ENCODE data around the gene TUBGCP6. TPM values are rescaled to one million over a fixed set of nuclear protein-coding genes. Genes with fewer than 3 reads are reported as not detected.

The TUBGCP6 gene
- total RNA-seq, 2 donors from 2014 or later, result 56.3 to 117 TPM

DNA sequence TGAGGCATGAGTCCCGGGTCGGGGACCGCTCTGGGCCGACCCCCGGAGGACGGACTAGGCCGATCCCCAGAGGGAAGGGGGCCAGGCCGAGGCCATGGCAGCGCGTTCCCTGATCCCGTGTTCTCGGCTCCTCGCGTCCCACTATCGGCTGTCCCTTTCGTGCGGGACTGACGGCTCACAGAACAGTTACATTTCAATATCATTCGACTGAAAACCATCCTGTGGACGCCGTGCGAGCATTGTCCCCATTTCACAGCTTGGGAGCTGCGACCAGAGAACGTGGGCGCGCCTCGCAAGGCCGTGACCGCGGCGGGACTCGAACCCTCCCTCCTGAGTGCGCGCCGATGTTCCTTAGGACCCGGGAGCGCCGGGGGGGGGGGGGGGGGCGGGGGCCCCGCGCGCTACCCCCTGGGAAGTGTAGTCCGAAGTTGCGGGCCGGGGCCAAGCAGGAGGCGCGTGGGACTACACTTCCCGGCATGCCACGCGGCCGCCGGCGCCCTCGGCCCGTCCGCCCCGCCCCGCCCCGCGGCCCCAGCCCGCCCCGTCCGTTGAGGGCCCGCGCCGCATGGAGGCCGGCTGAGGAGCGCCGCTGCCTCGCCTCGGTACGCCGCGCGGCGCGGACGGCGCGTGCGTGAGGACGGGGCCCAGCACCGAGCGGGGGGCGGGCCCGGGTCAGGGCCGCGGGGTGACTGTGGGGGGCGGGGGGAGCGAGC, 59.3 kb downstream of the TUBGCP6 start, which contains the start of gene TRABD:
TSS of gene TRABD (plus strand) at position 539 of the 713 bp plus-strand sequence. CDS start 7,148 bp downstream, outside the sequence.
- Histone ChIP-seq H3K27ac (peak within 1 kb of the TSS; percentile 64 to 72), H3K4me1 (replicated peaks) (peaks cover 20% of the 10 kb centered on the region), H3K36me3 (no peaks in the 10 kb centered on the region), H3K4me3 (peak within 1 kb of the TSS; percentile 58 to 64), H3K27me3 (replicated peaks; ENCODE audit: insufficient read depth) (no peaks in the 10 kb centered on the region), H3K9me3 (no peaks in the 10 kb centered on the region)
- intact Hi-C loops (cut with DNase I), result no loop called here
- no peak for TF ChIP-seq POLR2AphosphoS5 (IDR thresholded peaks at IDR 0.05)
- TF ChIP-seq POLR2A (IDR thresholded peaks at IDR 0.05), result no peak
- TF ChIP-seq, protein P1, sequence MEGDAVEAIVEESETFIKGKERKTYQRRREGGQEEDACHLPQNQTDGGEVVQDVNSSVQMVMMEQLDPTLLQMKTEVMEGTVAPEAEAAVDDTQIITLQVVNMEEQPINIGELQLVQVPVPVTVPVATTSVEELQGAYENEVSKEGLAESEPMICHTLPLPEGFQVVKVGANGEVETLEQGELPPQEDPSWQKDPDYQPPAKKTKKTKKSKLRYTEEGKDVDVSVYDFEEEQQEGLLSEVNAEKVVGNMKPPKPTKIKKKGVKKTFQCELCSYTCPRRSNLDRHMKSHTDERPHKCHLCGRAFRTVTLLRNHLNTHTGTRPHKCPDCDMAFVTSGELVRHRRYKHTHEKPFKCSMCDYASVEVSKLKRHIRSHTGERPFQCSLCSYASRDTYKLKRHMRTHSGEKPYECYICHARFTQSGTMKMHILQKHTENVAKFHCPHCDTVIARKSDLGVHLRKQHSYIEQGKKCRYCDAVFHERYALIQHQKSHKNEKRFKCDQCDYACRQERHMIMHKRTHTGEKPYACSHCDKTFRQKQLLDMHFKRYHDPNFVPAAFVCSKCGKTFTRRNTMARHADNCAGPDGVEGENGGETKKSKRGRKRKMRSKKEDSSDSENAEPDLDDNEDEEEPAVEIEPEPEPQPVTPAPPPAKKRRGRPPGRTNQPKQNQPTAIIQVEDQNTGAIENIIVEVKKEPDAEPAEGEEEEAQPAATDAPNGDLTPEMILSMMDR (IDR thresholded peaks at IDR 0.05), result no peak
- WGBS, result 2% methylated on average over 28 of the region's 90 CpGs
- DNase-seq (ENCODE audit: low spot score), result peak; percentile 83

DNA sequence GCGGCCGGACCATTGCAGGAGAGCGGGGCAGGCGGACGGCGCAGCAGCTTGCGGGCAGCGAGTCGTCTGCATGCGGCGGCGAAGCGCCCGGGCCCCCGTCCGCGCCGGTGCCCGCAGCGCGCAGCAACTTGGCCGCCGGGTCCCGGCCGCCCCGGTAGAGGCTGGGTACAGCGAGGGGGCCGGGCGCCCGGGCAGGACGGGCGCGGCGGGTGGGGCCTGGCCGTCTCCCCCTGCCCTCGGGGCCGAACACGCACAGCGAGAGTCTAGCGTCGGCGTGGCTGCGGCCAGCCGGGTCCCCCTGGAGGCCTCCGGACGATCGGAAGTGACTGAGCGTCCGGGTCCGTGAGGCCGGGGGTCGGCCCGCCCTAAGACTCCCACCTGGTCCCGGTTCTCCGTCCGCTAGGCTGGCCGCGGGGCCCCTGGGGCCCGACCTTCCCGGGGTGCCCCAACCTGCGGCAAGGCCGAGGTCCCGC, 59.9 kb downstream of the TUBGCP6 start:
- Histone ChIP-seq H3K9me3 (no peaks in the 10 kb centered on the region), H3K27me3 (replicated peaks; ENCODE audit: insufficient read depth) (no peaks in the 10 kb centered on the region), H3K27ac (peak overlapping the region; percentile 32 to 60), H3K4me1 (replicated peaks) (peaks cover 16% of the 10 kb centered on the region), H3K36me3 (no peaks in the 10 kb centered on the region), H3K4me3 (peak overlapping the region; percentile 58 to 64)
- DNase-seq (ENCODE audit: low spot score), result no peak
- TF ChIP-seq POLR2A (IDR thresholded peaks at IDR 0.05) (no peak), POLR2AphosphoS5 (IDR thresholded peaks at IDR 0.05) (no peak)
- TF ChIP-seq, protein P1 (IDR thresholded peaks at IDR 0.05), result no peak
- WGBS, result 68% methylated on average over 14 of the region's 63 CpGs
- intact Hi-C loops (cut with DNase I), result no loop called here

DNA sequence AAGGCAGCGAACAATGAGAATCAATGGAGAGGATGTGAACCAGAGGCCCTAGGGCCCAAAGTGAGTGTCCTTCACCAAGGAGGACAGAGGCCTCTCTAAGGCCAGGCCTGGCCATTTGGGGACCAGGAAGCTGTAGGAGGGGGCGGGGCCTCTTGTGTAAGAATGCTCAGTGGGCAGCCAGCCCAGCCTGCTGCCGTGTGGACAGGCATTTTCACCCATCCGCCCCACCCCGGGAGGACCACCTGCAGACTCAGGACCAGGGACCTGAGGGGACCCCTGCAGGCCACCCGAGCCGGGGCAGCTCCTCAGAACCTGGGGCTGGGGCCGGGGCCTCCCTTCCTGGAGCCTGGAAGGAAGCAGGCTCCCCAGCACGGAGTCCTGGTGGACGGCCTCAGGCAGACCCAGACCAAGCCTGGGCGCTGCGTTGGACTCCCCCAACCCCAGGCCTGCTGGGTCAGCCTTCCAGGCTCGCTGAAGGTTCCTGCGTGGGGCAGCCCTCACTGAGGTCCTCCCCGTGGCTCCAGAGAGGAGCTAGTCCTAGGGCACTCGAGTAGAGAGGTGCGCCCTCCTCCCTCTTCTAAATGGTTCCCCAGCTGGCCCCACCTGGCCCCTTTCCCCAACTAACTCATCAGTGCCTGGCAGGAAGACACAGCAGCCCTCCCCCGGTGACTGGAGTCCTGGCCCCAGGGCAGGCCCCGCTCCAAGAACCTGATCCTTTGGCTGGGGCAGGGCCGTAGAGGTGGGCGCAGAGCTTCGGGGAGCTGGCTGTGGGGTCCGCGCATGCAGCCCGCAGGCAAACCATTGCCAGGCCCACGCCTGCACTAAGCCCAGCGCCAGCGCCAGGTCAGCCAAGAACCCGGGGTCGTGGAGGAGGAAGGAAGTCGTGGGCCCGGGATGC, 60.6 kb downstream of the TUBGCP6 start:
- TF ChIP-seq POLR2AphosphoS5 (IDR thresholded peaks at IDR 0.05), result peak; percentile 31
- no peak for TF ChIP-seq POLR2A (IDR thresholded peaks at IDR 0.05)
- TF ChIP-seq, protein P1 (IDR thresholded peaks at IDR 0.05), result no peak
- intact Hi-C loops (cut with DNase I), result no loop called here
- H3K36me3 ChIP-seq, result no peaks in the 10 kb centered on the region
- peak; percentile 80 for DNase-seq (ENCODE audit: low spot score)
- WGBS, result 50% methylated on average over 28 of the region's 32 CpGs
- no peaks in the 10 kb centered on the region for H3K9me3 ChIP-seq
- H3K4me3 ChIP-seq, result peak overlapping the region; percentile 58 to 64
- H3K27me3 ChIP-seq (replicated peaks; ENCODE audit: insufficient read depth), result no peaks in the 10 kb centered on the region
- peak overlapping the region; percentile 32 to 52 for H3K27ac ChIP-seq
- peaks cover 11% of the 10 kb centered on the region for H3K4me1 ChIP-seq (replicated peaks)

DNA sequence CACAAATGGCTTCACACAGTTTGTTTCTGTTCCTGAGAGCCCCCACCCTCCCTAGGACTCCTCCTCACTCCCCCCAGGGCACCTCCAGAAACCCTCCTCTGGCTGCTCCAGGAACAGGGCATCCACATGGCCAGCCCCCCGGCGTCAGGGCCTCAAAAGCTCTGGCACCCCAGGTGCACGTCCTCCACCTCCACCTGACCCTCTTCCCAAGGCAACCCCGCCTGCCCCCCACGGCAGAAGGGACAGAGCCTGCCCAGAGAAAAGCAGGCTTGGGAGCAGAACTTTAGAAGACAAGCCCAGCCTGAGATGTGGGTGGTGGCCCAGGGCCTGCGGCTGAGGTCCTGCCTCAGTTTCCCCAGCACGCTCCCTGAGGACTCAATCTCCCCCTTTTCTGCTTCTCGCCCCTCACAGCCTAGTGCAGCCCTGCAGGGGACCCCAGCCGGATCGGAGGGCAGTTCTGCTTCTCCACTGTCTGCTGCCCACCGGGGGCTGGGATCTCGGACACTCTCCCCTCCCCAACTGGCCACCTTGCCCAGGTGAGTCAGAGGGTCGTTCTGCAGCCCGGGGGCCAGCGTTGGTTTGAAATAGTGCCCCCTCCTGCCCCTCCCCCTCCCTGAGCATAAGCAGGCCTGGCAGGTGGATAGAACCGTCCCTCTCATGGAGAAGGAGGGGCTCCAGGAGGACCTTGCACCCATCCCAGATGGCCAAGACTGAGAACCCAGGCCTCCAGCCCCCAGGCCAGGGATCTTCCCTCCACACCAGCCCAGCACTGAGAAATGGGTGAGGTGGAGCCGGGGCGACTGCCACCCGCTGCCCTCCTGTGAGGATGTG, 61.5 kb downstream of the TUBGCP6 start:
- H3K4me3 ChIP-seq, result no peak overlapping the region
- intact Hi-C loops (cut with DNase I), result no loop called here
- DNase-seq (ENCODE audit: low spot score), result no peak
- H3K27ac ChIP-seq, result peak overlapping the region; percentile 32 to 52
- no peaks in the 10 kb centered on the region for H3K36me3 ChIP-seq
- peaks cover 8% of the 10 kb centered on the region for H3K4me1 ChIP-seq (replicated peaks)
- TF ChIP-seq, protein P1 (IDR thresholded peaks at IDR 0.05), result no peak
- TF ChIP-seq POLR2AphosphoS5 (IDR thresholded peaks at IDR 0.05) (no peak), POLR2A (IDR thresholded peaks at IDR 0.05) (no peak)
- WGBS, result 72% methylated on average over 19 of the region's 19 CpGs
- H3K27me3 ChIP-seq (replicated peaks; ENCODE audit: insufficient read depth), result no peaks in the 10 kb centered on the region
- no peaks in the 10 kb centered on the region for H3K9me3 ChIP-seq

Data from prostate gland (tissue), 2 donors.